ENCODE measurements around the gene OVOL2. TPM values are rescaled to one million over a fixed set of nuclear protein-coding genes. Genes with fewer than 3 reads are reported as not detected.

Gene OVOL2
- total and polyA plus RNA-seq, 7 experiments from 2014 or later = not detected

DNA sequence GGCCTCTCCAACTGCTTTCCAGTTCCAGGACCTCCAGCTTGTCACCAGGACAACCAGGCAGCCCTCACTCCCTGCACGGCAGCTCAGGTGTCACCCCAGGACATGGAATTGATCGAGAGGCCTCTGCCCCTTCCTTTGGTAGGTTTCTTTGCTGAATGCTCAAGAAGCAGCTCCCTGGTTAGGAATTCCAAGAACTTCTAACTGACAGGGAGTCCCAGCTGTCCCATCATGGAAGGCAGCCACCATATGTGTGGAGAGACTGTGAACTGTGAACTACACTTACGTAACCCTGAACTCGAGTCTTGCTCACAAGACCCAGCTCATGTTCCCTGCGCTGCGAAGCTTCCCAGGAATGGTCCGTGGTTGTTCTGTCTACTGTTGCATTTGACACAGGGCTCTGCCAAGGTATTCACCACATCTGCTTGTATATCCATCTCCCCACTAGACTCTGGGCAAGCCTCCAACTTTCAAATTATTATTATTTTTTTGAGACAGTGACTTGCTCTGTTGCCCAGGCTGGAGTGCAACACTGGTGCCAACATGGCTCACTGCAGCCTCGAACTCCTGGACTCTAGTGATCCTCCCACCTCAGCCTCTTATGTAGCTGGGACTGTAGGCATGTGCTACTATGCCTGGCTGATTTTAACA, 53.2 kb downstream of the OVOL2 start:
- DNase-seq (no peak), ATAC-seq (no peak)
- H3K27ac ChIP-seq (ENCODE audit: low read depth, low read length) = no peak overlapping the region
- H3K36me3 ChIP-seq (ENCODE audit: control insufficient read depth in 2 of 3, insufficient read depth in 3 of 3, low read length in 3 of 3) = no peaks in the 10 kb centered on the region
- Mint-ChIP-seq H3K9me3 (no peaks in the 10 kb centered on the region), H3K27ac (no peak overlapping the region), H3K4me3 (no peak overlapping the region), H3K4me1 (no peaks in the 10 kb centered on the region), H3K36me3 (no peaks in the 10 kb centered on the region), H3K27me3 (peaks cover 0 to 2% (median 2%) of the 10 kb centered on the region in 5 donors)
- intact Hi-C loops (cut with micrococcal nuclease) = no loop called here
- ChIA-PET POLR2A (no interaction called here), CTCF (no interaction called here)
- no peaks in the 10 kb centered on the region for H3K4me1 ChIP-seq (ENCODE audit: control insufficient read depth in 2 of 2, insufficient read depth in 2 of 2, low read length in 2 of 2)
- no peaks in the 10 kb centered on the region for H3K27me3 ChIP-seq (ENCODE audit: control insufficient read depth in 2 of 2, insufficient read depth in 2 of 2, low read length in 2 of 2)
- no peaks in the 10 kb centered on the region for H3K9me3 ChIP-seq (ENCODE audit: control insufficient read depth in 2 of 3, low read length in 3 of 3)
- no peak overlapping the region for H3K4me3 ChIP-seq (ENCODE audit: low read length)

DNA sequence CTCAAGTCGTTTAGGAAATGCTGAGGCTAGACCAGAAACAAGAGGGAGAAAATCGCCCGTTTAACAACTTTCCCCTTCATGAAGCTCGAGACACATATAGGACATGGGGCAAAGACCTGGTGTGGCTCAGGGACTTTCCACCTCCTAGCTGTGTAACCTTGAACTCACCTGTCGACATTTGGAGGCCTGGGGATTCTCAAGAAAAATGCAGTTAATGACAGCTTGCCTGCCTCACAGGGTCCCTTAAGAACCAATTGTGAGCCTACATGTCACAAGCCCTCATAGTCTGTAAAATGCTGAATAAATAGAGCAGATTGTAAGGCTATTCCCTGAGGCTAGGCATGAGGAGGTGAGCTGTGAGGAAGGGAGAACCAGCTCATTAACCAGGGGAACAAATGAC, 53.8 kb downstream of the OVOL2 start:
- Mint-ChIP-seq H3K27ac (no peak overlapping the region), H3K4me1 (no peaks in the 10 kb centered on the region), H3K36me3 (no peaks in the 10 kb centered on the region), H3K4me3 (no peak overlapping the region), H3K27me3 (peaks cover 0 to 5% (median 5%) of the 10 kb centered on the region in 5 donors), H3K9me3 (no peaks in the 10 kb centered on the region)
- POLR2A ChIA-PET = no interaction called here
- no peaks in the 10 kb centered on the region for H3K36me3 ChIP-seq (ENCODE audit: control insufficient read depth in 2 of 3, insufficient read depth in 3 of 3, low read length in 3 of 3)
- ATAC-seq (no peak), DNase-seq (no peak)
- no peaks in the 10 kb centered on the region for H3K9me3 ChIP-seq (ENCODE audit: control insufficient read depth in 2 of 3, low read length in 3 of 3)
- H3K27ac ChIP-seq (ENCODE audit: low read depth, low read length) = no peak overlapping the region
- H3K4me1 ChIP-seq (ENCODE audit: control insufficient read depth in 2 of 2, insufficient read depth in 2 of 2, low read length in 2 of 2) = no peaks in the 10 kb centered on the region
- no peaks in the 10 kb centered on the region for H3K27me3 ChIP-seq (ENCODE audit: control insufficient read depth in 2 of 2, insufficient read depth in 2 of 2, low read length in 2 of 2)
- CTCF ChIA-PET = no interaction called here
- intact Hi-C loops (cut with micrococcal nuclease) = no loop called here
- no peak overlapping the region for H3K4me3 ChIP-seq (ENCODE audit: low read length)

GRCh38 chr20:18001131-18001921, 56.4 kb downstream of the OVOL2 start:
- no peak for DNase-seq
- peaks cover 0 to 8% (median under 1%) of the 10 kb centered on the region in 7 donors for H3K4me1 Mint-ChIP-seq
- POLR2A ChIA-PET = no interaction called here

DNA sequence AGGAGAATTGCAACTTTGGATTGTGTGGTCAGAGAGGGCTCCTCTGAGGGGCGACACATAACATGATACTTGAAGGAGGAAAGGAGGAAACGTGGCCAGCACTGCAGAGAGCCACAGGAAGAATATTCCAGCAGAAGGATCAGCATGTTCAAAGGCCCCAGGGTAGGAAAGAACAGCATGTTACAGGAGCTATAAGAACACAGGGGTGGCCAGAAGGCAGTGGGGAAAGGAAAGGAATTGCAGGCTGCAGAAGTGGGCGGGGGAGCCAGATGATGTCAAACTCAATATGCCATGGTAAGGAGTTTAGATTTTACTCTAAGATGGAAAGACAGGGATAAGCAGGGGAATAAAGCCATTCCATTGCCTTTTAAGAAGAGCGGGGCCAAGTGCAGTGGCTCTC, 58.1 kb downstream of the OVOL2 start:
- H3K36me3 Mint-ChIP-seq = no peaks in the 10 kb centered on the region
- no peaks in the 10 kb centered on the region for H3K9me3 Mint-ChIP-seq
- intact Hi-C loops (cut with micrococcal nuclease) = loop anchor here (5.0 to 10.0 kb wide), 3 partner anchors 42 to 332 kb away; no protein-coding TSS in a partner anchor
- Histone ChIP-seq H3K27me3 (ENCODE audit: control insufficient read depth in 2 of 2, insufficient read depth in 2 of 2, low read length in 2 of 2) (no peaks in the 10 kb centered on the region), H3K4me3 (ENCODE audit: low read length) (no peak overlapping the region), H3K36me3 (ENCODE audit: control insufficient read depth in 2 of 3, insufficient read depth in 3 of 3, low read length in 3 of 3) (no peaks in the 10 kb centered on the region), H3K27ac (ENCODE audit: low read depth, low read length) (no peak overlapping the region), H3K9me3 (ENCODE audit: control insufficient read depth in 2 of 3, low read length in 3 of 3) (no peaks in the 10 kb centered on the region), H3K4me1 (ENCODE audit: control insufficient read depth in 2 of 2, insufficient read depth in 2 of 2, low read length in 2 of 2) (peaks cover 0 to 8% of the 10 kb centered on the region in 2 donors)
- no peak overlapping the region for H3K4me3 Mint-ChIP-seq
- H3K27ac Mint-ChIP-seq = no peak overlapping the region
- peaks cover 4 to 19% (median 6%) of the 10 kb centered on the region in 7 donors for H3K4me1 Mint-ChIP-seq
- POLR2A ChIA-PET = no interaction called here
- no peak for ATAC-seq
- peaks cover 3 to 13% (median 8%) of the 10 kb centered on the region in 5 donors for H3K27me3 Mint-ChIP-seq
- CTCF ChIA-PET = no interaction called here
- no peak for DNase-seq

More at GRCh38 chr20:18001131-18001921, 56.4 kb downstream of the OVOL2 start:
- H3K4me3 Mint-ChIP-seq = no peak overlapping the region
- no peaks in the 10 kb centered on the region for H3K9me3 Mint-ChIP-seq
- ATAC-seq = no peak
- peaks cover 3 to 8% (median 6%) of the 10 kb centered on the region in 5 donors for H3K27me3 Mint-ChIP-seq
- intact Hi-C loops (cut with micrococcal nuclease) = no loop called here
- Histone ChIP-seq H3K36me3 (ENCODE audit: control insufficient read depth in 2 of 3, insufficient read depth in 3 of 3, low read length in 3 of 3) (no peaks in the 10 kb centered on the region), H3K27me3 (ENCODE audit: control insufficient read depth in 2 of 2, insufficient read depth in 2 of 2, low read length in 2 of 2) (no peaks in the 10 kb centered on the region), H3K9me3 (ENCODE audit: control insufficient read depth in 2 of 3, low read length in 3 of 3) (no peaks in the 10 kb centered on the region), H3K27ac (ENCODE audit: low read depth, low read length) (no peak overlapping the region), H3K4me3 (ENCODE audit: low read length) (no peak overlapping the region), H3K4me1 (ENCODE audit: control insufficient read depth in 2 of 2, insufficient read depth in 2 of 2, low read length in 2 of 2) (peaks cover 0 to 3% of the 10 kb centered on the region in 2 donors)
- CTCF ChIA-PET = interaction anchor here (0.9 kb wide), 1 partner anchor 64 kb away, joined by 3 read pairs; no protein-coding TSS in a partner anchor
- H3K36me3 Mint-ChIP-seq = no peaks in the 10 kb centered on the region
- peak overlapping the region in 1 of 9 donors; percentile 46 for H3K27ac Mint-ChIP-seq

- ChIA-PET POLR2A (interaction anchor here (0.6 kb wide), 1 partner anchor 69 kb away, joined by 4 read pairs; no protein-coding TSS in a partner anchor), CTCF (no interaction called here)
- ATAC-seq (no peak), DNase-seq (no peak)
- Histone ChIP-seq H3K4me1 (ENCODE audit: control insufficient read depth in 2 of 2, insufficient read depth in 2 of 2, low read length in 2 of 2) (peaks cover 0 to 8% of the 10 kb centered on the region in 2 donors), H3K36me3 (ENCODE audit: control insufficient read depth in 2 of 3, insufficient read depth in 3 of 3, low read length in 3 of 3) (no peaks in the 10 kb centered on the region), H3K27ac (ENCODE audit: low read depth, low read length) (no peak overlapping the region), H3K9me3 (ENCODE audit: control insufficient read depth in 2 of 3, low read length in 3 of 3) (no peaks in the 10 kb centered on the region), H3K27me3 (ENCODE audit: control insufficient read depth in 2 of 2, insufficient read depth in 2 of 2, low read length in 2 of 2) (no peaks in the 10 kb centered on the region), H3K4me3 (ENCODE audit: low read length) (no peak overlapping the region)
- Mint-ChIP-seq H3K9me3 (no peaks in the 10 kb centered on the region), H3K36me3 (no peaks in the 10 kb centered on the region), H3K4me1 (peaks cover 4 to 29% (median 6%) of the 10 kb centered on the region in 7 donors), H3K27ac (no peak overlapping the region), H3K27me3 (peaks cover 3 to 13% (median 8%) of the 10 kb centered on the region in 5 donors), H3K4me3 (no peak overlapping the region)
- intact Hi-C loops (cut with micrococcal nuclease) = loop anchor here (5.0 to 10.0 kb wide), 3 partner anchors 41 to 331 kb away; no protein-coding TSS in a partner anchor
These were observed 59.3 kb downstream of the OVOL2 start for GRCh38 chr20:17998446-17998845.

GRCh38 chr20:17995967-17996819, 61.5 kb downstream of the OVOL2 start:
- no peak overlapping the region for H3K4me3 Mint-ChIP-seq
- ChIA-PET POLR2A (no interaction called here), CTCF (interaction anchor here (0.7 to 2.1 kb wide), 6 partner anchors 29 to 492 kb away, joined by 3 to 12 read pairs (median 6); partner anchors contain the start of gene SNX5)
- ATAC-seq (peak; percentile 94), DNase-seq (peak in 7 of 9 donors; percentile 35 to 68 (median 59))
- Histone ChIP-seq H3K36me3 (ENCODE audit: control insufficient read depth in 2 of 3, insufficient read depth in 3 of 3, low read length in 3 of 3) (no peaks in the 10 kb centered on the region), H3K27ac (ENCODE audit: low read depth, low read length) (no peak overlapping the region), H3K9me3 (ENCODE audit: control insufficient read depth in 2 of 3, low read length in 3 of 3) (no peaks in the 10 kb centered on the region), H3K27me3 (ENCODE audit: control insufficient read depth in 2 of 2, insufficient read depth in 2 of 2, low read length in 2 of 2) (no peaks in the 10 kb centered on the region), H3K4me1 (ENCODE audit: control insufficient read depth in 2 of 2, insufficient read depth in 2 of 2, low read length in 2 of 2) (peaks cover 0 to 8% of the 10 kb centered on the region in 2 donors), H3K4me3 (ENCODE audit: low read length) (no peak overlapping the region)
- intact Hi-C loops (cut with micrococcal nuclease) = loop anchor here (1.0 to 10.0 kb wide), 12 partner anchors 29 to 492 kb away; partner anchors contain the start of gene RRBP1 (in 2 of the 2)
- H3K27me3 Mint-ChIP-seq = peaks cover 3 to 13% (median 8%) of the 10 kb centered on the region in 5 donors
- peak overlapping the region in 1 of 9 donors; percentile 48 for H3K27ac Mint-ChIP-seq
- peaks cover 0 to 4% (median 2%) of the 10 kb centered on the region in 5 donors for H3K36me3 Mint-ChIP-seq
- H3K4me1 Mint-ChIP-seq = peaks cover 4 to 45% (median 6%) of the 10 kb centered on the region in 7 donors
- H3K9me3 Mint-ChIP-seq = no peaks in the 10 kb centered on the region

Measured in naive thymus-derived CD4-positive, alpha-beta T cell (primary cell).